Measurements from ENCODE around the gene NAT8L.

NAT8L gene

GRCh38 chr4:2103127-2103842 is 44.2 kb downstream of the NAT8L start:
- DNase-seq: no peak
- intact Hi-C loops (cut with DNase I): no loop called here

GRCh38 chr4:2103843-2104547 is 44.9 kb downstream of the NAT8L start:
- no peak for DNase-seq
- intact Hi-C loops (cut with DNase I): no loop called here

- intact Hi-C loops (cut with DNase I): no loop called here
- DNase-seq: no peak
Measured at GRCh38 chr4:2104556-2105345, 45.6 kb downstream of the NAT8L start.

GRCh38 chr4:2105559-2105958 is 46.4 kb downstream of the NAT8L start:
- intact Hi-C loops (cut with DNase I): no loop called here

GRCh38 chr4:2116687-2117400 is 57.7 kb downstream of the NAT8L start:
- DNase-seq: no peak
- intact Hi-C loops (cut with DNase I): no loop called here

More at GRCh38 chr4:2105559-2105958, 46.4 kb downstream of the NAT8L start:
- no peak for DNase-seq

Data from head of caudate nucleus (tissue), 42 donors.